Heart right ventricle (tissue), 16 donors: Measurements from ENCODE around the gene LMTK2. TPM values are rescaled to one million over a fixed set of nuclear protein-coding genes. Genes with fewer than 3 reads are reported as not detected.

Experiments
- ATAC-seq, 8 donors: fragments of 200-7000 bp; cut with Tn5 transposase; one replicate each; pipeline ENCODE4 v1.9.1; 2020; ENCODE audit warnings: mild to moderate bottlenecking in 8 of 8, moderate library complexity in 8 of 8, moderate number of reproducible peaks in 1 of 8
- DNase-seq, 2 donors: peaks; one replicate each; pipeline ENCODE4 v3.0.0-alpha.2; 2020
- H3K27ac ChIP-seq, 10 donors: fragments of 200-600 bp; sonication (generic) in 2 of 10; one replicate each; pipeline versions ENCODE4 v1.5.0 to v1.8.0; 2020 to 2022; ENCODE audit warnings: mild to moderate bottlenecking in 3 of 10
- H3K27me3 ChIP-seq, 7 donors: fragments of 200-600 bp; one replicate each; pipeline ENCODE4 v1.8.0; 2021 to 2022; ENCODE audit warnings: mild to moderate bottlenecking in 2 of 7
- H3K36me3 ChIP-seq, 9 donors: fragments of 200-600 bp; sonication (generic) in 1 of 9; one replicate each; pipeline versions ENCODE4 v1.5.0 to v1.8.0; 2020 to 2022; ENCODE audit warnings: mild to moderate bottlenecking in 2 of 9
- H3K4me1 ChIP-seq, 9 donors: fragments of 200-600 bp; sonication (generic) in 1 of 9; one replicate each; pipeline versions ENCODE4 v1.5.0 to v1.8.0; 2020 to 2022; ENCODE audit warnings: mild to moderate bottlenecking in 4 of 9
- H3K4me3 ChIP-seq, 10 donors: fragments of 200-600 bp; sonication (generic) in 2 of 10; one replicate each; pipeline versions ENCODE4 v1.5.0 to v1.8.0; 2020 to 2022; ENCODE audit warnings: mild to moderate bottlenecking in 7 of 10, moderate library complexity in 2 of 10
- H3K9me3 ChIP-seq, 11 donors: fragments of 200-600 bp in 10 of 11; sonication (generic) in 2 of 11; one replicate each; pipeline versions ENCODE4 v1.5.0 to v1.8.0; 2013 to 2022; ENCODE audit warnings: mild to moderate bottlenecking in 2 of 11, control low read depth in 1 of 11, moderate library complexity in 1 of 11
- CTCF ChIP-seq, 9 donors: fragments of 200-600 bp; sonication (generic) in 2 of 9; IDR thresholded peaks; one replicate each; pipeline versions ENCODE4 v1.5.0 to v1.8.0; 2021 to 2022; ENCODE audit warnings: antibody characterized with exemption in 9 of 9, mild to moderate bottlenecking in 5 of 9, moderate library complexity in 1 of 9
- WGBS, 2 donors: extraction: QIAGEN DNeasy Blood & Tissue Kit; methylation state at CpG; one replicate each; pipeline ENCODE4 v1.1.7; 2013; ENCODE audit warnings: inconsistent platforms in 1 of 2; 5-methylcytosine and 5-hydroxymethylcytosine counted together
- intact Hi-C, 10 donors: fragments of 100-400 bp; cut with DNase I; formaldehyde crosslinking; loops; one replicate each; pipeline versions ENCODE4 v1.11.1 to v1.14.2; 2022
- polyA plus RNA-seq, 2 donors: library from polyadenylated mRNA; stranded (reverse); fragments of 200-250 nt; gene quantifications; one replicate each; pipeline ENCODE4 v1.2.3, GENCODE V29; 2013
- total RNA-seq, 10 donors: library from RNA; stranded (reverse); fragmentation: NEBNext Ultra II Directional in 3 of 10; extraction: Animal tissue kit (Norgen Biotek cat#: 25700) in 3 of 10; gene quantifications; one replicate each; pipeline versions ENCODE4 v1.2.1 to v1.2.4, GENCODE V29; 2021 to 2023
- donor health status: Arrhythmogenic right ventricular cardiomyopathy.
- donor health status: ischemic (EF 13 %, LVEDD 7.1; RV severe dilation, severe dysfunction).
- donor health status: healthy with polysubstance abuse.
- donor health status: DM: no; HTN: yes; CAD: no.
- donor health status: DM: no; HTN: no; CAD: no.
- donor health status: ischemic (EF 25% LVEDD 6.9; RV normal size, moderate dysfunction).
- donor health status: ischemic (EF 25% LVEDD 5.7; RV mildly dilated, moderate dysfunction).
- donor health status: healthy.
- donor health status: DM: yes; HTN: yes; CAD: no.
- donor health status: Ischemic cardiomyopathy.
- donor health status: ischemic (EF 35%, LVEDD 5.7; RV mildly dilated, moderate dysfunction).
- donor health status: nonischemic (EF 11% LVEDD 7.7; RV severe dilation, severe dysfunction).
- donor health status: DM: yes; HTN: yes; CAD: no.
- donor health status: PGD.
- donor health status: ischemic (EF 29% LVEDD 5.4; RV normal size, mild dysfunction).
- donor health status: nonischemic (EF 23%, LVEDD 6.1; RV moderate dilation, normal function).

The LMTK2 gene
- total and polyA plus RNA-seq, 12 donors = 2.9 to 50.2 (median 27.0) TPM

DNA sequence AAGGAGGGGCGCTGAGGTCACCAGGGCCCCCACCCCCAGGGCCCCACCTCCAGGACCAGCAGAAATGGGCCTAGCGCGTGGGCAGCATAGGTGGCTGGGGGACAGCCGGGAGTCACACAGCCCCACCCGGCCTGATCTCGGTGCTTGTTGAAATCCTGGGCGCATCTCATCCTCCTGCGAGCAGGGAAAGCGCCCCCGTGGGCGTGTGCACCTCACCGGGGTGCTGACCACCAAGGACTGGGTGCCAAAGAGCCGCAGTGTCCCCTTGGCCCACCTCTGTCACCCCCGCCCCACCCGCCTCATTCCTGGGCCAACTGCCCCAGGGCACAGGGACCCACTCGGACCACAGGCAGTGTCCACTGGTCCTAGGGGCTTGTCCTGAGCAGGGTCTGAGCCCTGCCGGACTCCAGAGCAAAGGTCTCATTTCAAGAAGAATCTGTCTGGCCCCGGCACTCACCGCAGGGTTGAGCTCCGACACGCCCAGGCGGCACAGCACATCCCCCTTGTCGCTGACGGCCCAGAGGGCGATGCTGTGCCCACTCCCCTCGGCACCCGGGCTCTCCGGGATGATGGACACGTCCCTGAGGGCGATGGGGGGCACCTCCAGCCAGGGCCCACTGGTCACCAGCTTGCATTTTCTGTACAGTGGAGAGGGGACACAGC lies 116.0 kb downstream of the LMTK2 start:
- DNase-seq = no peak
- no peak for TF ChIP-seq CTCF (IDR thresholded peaks at IDR 0.05)
- peak in 2 of 8 donors; percentile 11 to 15 for ATAC-seq
- Histone ChIP-seq H3K9me3 (no peaks in the 10 kb centered on the region), H3K4me3 (no peak overlapping the region), H3K36me3 (peaks cover 0 to 93% (median 42%) of the 10 kb centered on the region in 9 donors), H3K4me1 (peaks cover 0 to 7% (median 0%) of the 10 kb centered on the region in 9 donors), H3K27ac (no peak overlapping the region), H3K27me3 (no peaks in the 10 kb centered on the region)
- intact Hi-C loops = no loop called here
- WGBS, 2 donors = 95 to 96% methylated on average over 30 of the region's 30 CpGs

DNA sequence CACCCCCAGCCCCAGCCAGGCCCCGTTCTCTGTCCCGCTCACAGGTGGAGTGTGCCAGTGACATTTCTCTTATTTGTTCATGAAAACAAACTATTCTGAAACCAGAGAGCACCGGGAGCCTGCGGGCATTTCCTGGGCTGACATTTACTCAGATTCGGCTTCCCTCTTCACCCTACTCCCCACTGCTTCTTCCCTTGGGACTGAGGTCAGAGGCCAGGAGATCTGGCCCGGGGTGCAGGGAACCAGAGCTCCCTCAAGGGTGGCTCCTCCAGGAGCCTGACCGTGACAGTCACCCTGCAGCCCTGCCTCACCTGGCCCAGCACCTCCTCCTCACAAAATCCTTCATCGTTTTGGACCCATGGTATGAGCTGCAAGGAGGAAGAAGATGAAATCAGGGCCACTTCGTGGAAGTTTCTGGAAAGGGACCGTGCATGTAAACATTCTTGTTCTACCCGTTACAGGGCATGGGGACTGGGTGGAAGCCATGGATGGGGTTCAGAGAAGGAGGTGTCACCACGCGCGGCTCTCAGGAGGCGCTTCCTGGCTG lies 116.8 kb downstream of the LMTK2 start:
- Histone ChIP-seq H3K36me3 (peaks cover 0 to 94% (median 42%) of the 10 kb centered on the region in 9 donors), H3K4me3 (no peak overlapping the region)
- no peak for DNase-seq

GRCh38 chr7:98223898-98224700 lies 117.4 kb downstream of the LMTK2 start:
- TF ChIP-seq CTCF (IDR thresholded peaks at IDR 0.05) = no peak
- ATAC-seq = peak in 3 of 8 donors; percentile 5 to 32 (median 8)
- WGBS, 2 donors = 90 to 91% methylated on average over 21 of the region's 21 CpGs
- no peak for DNase-seq
- Histone ChIP-seq H3K4me1 (no peaks in the 10 kb centered on the region), H3K9me3 (no peaks in the 10 kb centered on the region), H3K4me3 (no peak overlapping the region), H3K36me3 (peaks cover 0 to 96% (median 42%) of the 10 kb centered on the region in 9 donors), H3K27ac (no peak overlapping the region), H3K27me3 (no peaks in the 10 kb centered on the region)
- intact Hi-C loops = no loop called here

More for the DNA sequence above, 116.8 kb downstream of the LMTK2 start:
- TF ChIP-seq CTCF (IDR thresholded peaks at IDR 0.05) = no peak
- intact Hi-C loops = no loop called here
- peaks cover 0 to under 1% (median 0%) of the 10 kb centered on the region in 9 donors for H3K4me1 ChIP-seq
- 85 to 87% methylated on average over 15 of the region's 15 CpGs for WGBS, 2 donors
- no peaks in the 10 kb centered on the region for H3K9me3 ChIP-seq
- no peak for ATAC-seq
- no peak overlapping the region for H3K27ac ChIP-seq
- H3K27me3 ChIP-seq = no peaks in the 10 kb centered on the region

GRCh38 chr7:98224701-98225181 lies 118.1 kb downstream of the LMTK2 start:
- Histone ChIP-seq H3K4me3 (no peak overlapping the region), H3K4me1 (no peaks in the 10 kb centered on the region), H3K27me3 (no peaks in the 10 kb centered on the region), H3K36me3 (peaks cover 0 to 96% (median 36%) of the 10 kb centered on the region in 9 donors), H3K9me3 (no peaks in the 10 kb centered on the region), H3K27ac (no peak overlapping the region)
- intact Hi-C loops = no loop called here
- WGBS, 2 donors = 95 to 96% methylated on average over 21 of the region's 21 CpGs
- peak in 1 of 8 donors; percentile 12 for ATAC-seq
- no peak for DNase-seq
- no peak for TF ChIP-seq CTCF (IDR thresholded peaks at IDR 0.05)
